ENCODE data around the gene NAALADL2.

Gene NAALADL2

GRCh38 chr3:174858353-174858752, 781 bp upstream of the NAALADL2 start:
- H3K4me2 ChIP-seq (ENCODE audit: low read length) = no peak overlapping the region; the same call in 1 of the 2 replicates
- no peak overlapping the region for H3K4me3 ChIP-seq (ENCODE audit: low read length)
- no peak overlapping the region for H2AFZ ChIP-seq (ENCODE audit: low read depth, low read length)
- H3K9me3 ChIP-seq (ENCODE audit: insufficient read depth, low read length) = no peaks in the 10 kb centered on the region
- H3K27me3 ChIP-seq (ENCODE audit: low read depth, low read length) = no peaks in the 10 kb centered on the region
- no peak overlapping the region for H3K9ac ChIP-seq (ENCODE audit: low read length)
- TF ChIP-seq CTCF (IDR thresholded peaks at IDR 0.05; ENCODE audit: low read depth, low read length) = no peak
- TF ChIP-seq EZH2phosphoT487 (IDR thresholded peaks at IDR 0.05; ENCODE audit: low read depth) = no peak
- H3K4me1 ChIP-seq (ENCODE audit: low read length) = no peaks in the 10 kb centered on the region
- H4K20me1 ChIP-seq (ENCODE audit: insufficient read depth, low read length) = no peaks in the 10 kb centered on the region
- no peak overlapping the region for H3K27ac ChIP-seq (ENCODE audit: low read length)
- no peaks in the 10 kb centered on the region for H3K36me3 ChIP-seq (replicated peaks; ENCODE audit: low read depth, low read length)
- no peaks in the 10 kb centered on the region for H3K79me2 ChIP-seq (ENCODE audit: low read length)

GRCh38 chr3:174859756-174860155, 622 bp downstream of the NAALADL2 start:
- Histone ChIP-seq H3K27me3 (ENCODE audit: low read depth, low read length) (no peaks in the 10 kb centered on the region), H3K27ac (ENCODE audit: low read length) (no peak overlapping the region), H3K9me3 (ENCODE audit: insufficient read depth, low read length) (no peaks in the 10 kb centered on the region), H4K20me1 (ENCODE audit: insufficient read depth, low read length) (no peaks in the 10 kb centered on the region), H3K9ac (ENCODE audit: low read length) (no peak overlapping the region), H3K36me3 (replicated peaks; ENCODE audit: low read depth, low read length) (no peaks in the 10 kb centered on the region), H3K4me3 (ENCODE audit: low read length) (no peak overlapping the region), H3K4me1 (ENCODE audit: low read length) (no peaks in the 10 kb centered on the region), H2AFZ (ENCODE audit: low read depth, low read length) (peak overlapping the region; percentile 53; the same call in 1 of the 2 replicates), H3K4me2 (ENCODE audit: low read length) (no peak overlapping the region; the same call in 1 of the 2 replicates), H3K79me2 (ENCODE audit: low read length) (no peaks in the 10 kb centered on the region)
- no peak for TF ChIP-seq CTCF (IDR thresholded peaks at IDR 0.05; ENCODE audit: low read depth, low read length)
- TF ChIP-seq EZH2phosphoT487 (IDR thresholded peaks at IDR 0.05; ENCODE audit: low read depth) = no peak

GRCh38 chr3:174862101-174862500, 3.0 kb downstream of the NAALADL2 start:
- Histone ChIP-seq H3K27me3 (ENCODE audit: low read depth, low read length) (no peaks in the 10 kb centered on the region), H3K4me3 (ENCODE audit: low read length) (no peak overlapping the region), H2AFZ (ENCODE audit: low read depth, low read length) (no peak overlapping the region)

GRCh38 chr3:174862666-174863065, 3.5 kb downstream of the NAALADL2 start:
- Histone ChIP-seq H3K36me3 (replicated peaks; ENCODE audit: low read depth, low read length) (no peaks in the 10 kb centered on the region), H2AFZ (ENCODE audit: low read depth, low read length) (no peak overlapping the region), H3K4me2 (ENCODE audit: low read length) (no peak overlapping the region), H3K9ac (ENCODE audit: low read length) (no peak overlapping the region), H3K79me2 (ENCODE audit: low read length) (no peaks in the 10 kb centered on the region), H3K4me1 (ENCODE audit: low read length) (no peaks in the 10 kb centered on the region), H3K27me3 (ENCODE audit: low read depth, low read length) (no peaks in the 10 kb centered on the region), H3K4me3 (ENCODE audit: low read length) (no peak overlapping the region), H3K9me3 (ENCODE audit: insufficient read depth, low read length) (no peaks in the 10 kb centered on the region), H4K20me1 (ENCODE audit: insufficient read depth, low read length) (no peaks in the 10 kb centered on the region), H3K27ac (ENCODE audit: low read length) (no peak overlapping the region)
- TF ChIP-seq CTCF (IDR thresholded peaks at IDR 0.05; ENCODE audit: low read depth, low read length) = no peak
- TF ChIP-seq EZH2phosphoT487 (IDR thresholded peaks at IDR 0.05; ENCODE audit: low read depth) = no peak

More at GRCh38 chr3:174862101-174862500, 3.0 kb downstream of the NAALADL2 start:
- no peak overlapping the region for H3K4me2 ChIP-seq (ENCODE audit: low read length)
- no peaks in the 10 kb centered on the region for H3K36me3 ChIP-seq (replicated peaks; ENCODE audit: low read depth, low read length)
- no peaks in the 10 kb centered on the region for H3K9me3 ChIP-seq (ENCODE audit: insufficient read depth, low read length)
- no peak overlapping the region for H3K27ac ChIP-seq (ENCODE audit: low read length)
- H4K20me1 ChIP-seq (ENCODE audit: insufficient read depth, low read length) = no peaks in the 10 kb centered on the region
- no peaks in the 10 kb centered on the region for H3K4me1 ChIP-seq (ENCODE audit: low read length)
- H3K79me2 ChIP-seq (ENCODE audit: low read length) = no peaks in the 10 kb centered on the region
- H3K9ac ChIP-seq (ENCODE audit: low read length) = no peak overlapping the region
- TF ChIP-seq CTCF (IDR thresholded peaks at IDR 0.05; ENCODE audit: low read depth, low read length) (peak; percentile 43), EZH2phosphoT487 (IDR thresholded peaks at IDR 0.05; ENCODE audit: low read depth) (no peak)

All from OCI-LY3 (cell line).